HG03521 (cell line): ENCODE results near the gene TMEM200B.
"Not testable (repeated sequence)": the region's sequence is repeated elsewhere in the genome, so short reads cannot be mapped to it uniquely, and the experiment has no call there.

ENCODE experiments used
- ATAC-seq: cut with Tn5 transposase; IDR thresholded peaks from one replicate; pipeline ENCODE4 v1.9.1; 2021; ENCODE audit warnings: mild to moderate bottlenecking, moderate library complexity; ENCODE audit not compliant: unreplicated experiment

The TMEM200B gene

GRCh38 chr1:29123887-29124365 lies at the start of gene TMEM200B:
Gene TMEM200B, minus strand, starts transcription at chr1:29123903. Its CDS starts 2,075 bp downstream, at chr1:29121828.
- ATAC-seq: no peak

DNA sequence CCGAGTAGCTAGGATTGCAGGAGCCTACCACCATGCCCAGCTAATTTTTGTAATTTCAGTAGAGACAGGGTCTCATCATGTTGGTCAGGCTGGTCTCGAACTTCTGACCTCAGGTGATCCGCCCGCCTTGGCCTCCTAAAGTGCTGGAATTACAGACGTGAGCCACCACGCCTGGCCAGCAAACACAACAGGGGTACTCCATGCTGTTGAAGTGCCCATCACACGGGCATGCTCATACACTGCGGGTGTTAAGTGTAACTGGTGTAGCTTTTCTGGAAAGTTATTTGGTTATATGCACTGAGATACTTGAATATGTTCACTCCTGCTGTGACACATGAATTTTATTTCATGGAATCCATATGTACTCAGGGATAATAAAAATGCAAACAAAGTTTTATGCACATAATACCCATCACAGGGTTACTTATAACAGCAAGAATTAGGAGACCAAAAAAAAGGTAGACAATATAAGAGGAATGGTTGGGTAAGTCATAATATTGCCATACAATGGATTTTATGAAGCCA lies 48.8 kb upstream of the TMEM200B start:
- no peak for ATAC-seq

- ATAC-seq: no peak
Observed at GRCh38 chr1:29171521-29171920, 47.8 kb upstream of the TMEM200B start.

GRCh38 chr1:29171089-29171488 lies 47.4 kb upstream of the TMEM200B start:
- ATAC-seq: no peak

GRCh38 chr1:29169976-29170375 lies 46.3 kb upstream of the TMEM200B start:
- no peak for ATAC-seq

- ATAC-seq: no peak
Observed at GRCh38 chr1:29167904-29168303, 44.2 kb upstream of the TMEM200B start.

DNA sequence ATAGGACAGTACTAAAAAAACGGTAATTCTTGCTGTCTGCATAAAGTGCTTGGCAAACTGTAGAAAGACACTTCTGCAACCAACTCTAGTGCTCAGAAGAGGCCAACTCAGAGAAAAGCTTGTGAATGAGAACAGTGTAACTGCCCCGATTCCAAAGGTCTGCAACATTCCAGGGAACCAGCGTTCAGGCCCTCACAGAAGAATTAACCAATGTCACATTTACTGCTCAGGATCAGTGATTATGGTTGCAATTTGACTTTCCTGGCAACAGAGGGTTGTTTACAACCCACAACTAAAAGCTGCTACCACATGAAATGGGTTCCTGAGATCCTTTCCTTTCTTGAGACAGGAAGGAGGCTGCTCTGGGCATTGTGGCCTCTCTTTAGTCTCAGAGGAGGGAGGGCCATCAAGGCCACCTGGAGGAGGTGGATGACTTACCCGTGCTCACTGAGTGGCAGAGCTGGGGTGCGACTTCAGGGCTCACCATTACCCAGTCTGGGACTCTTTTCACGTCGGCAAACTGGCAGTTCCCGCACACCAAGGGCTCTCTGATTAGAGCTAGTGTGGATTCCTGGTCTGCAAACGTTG lies 42.7 kb upstream of the TMEM200B start:
- ATAC-seq: no peak

DNA sequence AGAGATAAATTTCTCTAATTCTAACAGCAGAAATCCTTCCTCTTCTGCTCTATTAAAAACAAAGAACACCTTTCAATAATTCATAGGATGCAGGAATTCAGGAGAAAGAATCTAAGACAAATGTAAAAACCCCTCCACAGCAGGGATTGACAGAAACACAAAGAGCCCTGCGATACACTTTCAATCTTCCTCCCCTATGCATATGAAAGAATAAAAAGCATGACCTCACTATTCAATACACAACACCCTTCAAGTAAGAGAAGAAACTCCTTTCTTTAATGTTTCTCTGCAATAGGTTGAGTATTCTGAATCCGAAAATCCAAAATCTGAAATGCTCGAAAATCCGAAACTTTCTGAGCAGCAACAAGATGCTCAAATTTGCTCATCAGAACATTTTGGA lies 40.9 kb upstream of the TMEM200B start:
- no peak for ATAC-seq

DNA sequence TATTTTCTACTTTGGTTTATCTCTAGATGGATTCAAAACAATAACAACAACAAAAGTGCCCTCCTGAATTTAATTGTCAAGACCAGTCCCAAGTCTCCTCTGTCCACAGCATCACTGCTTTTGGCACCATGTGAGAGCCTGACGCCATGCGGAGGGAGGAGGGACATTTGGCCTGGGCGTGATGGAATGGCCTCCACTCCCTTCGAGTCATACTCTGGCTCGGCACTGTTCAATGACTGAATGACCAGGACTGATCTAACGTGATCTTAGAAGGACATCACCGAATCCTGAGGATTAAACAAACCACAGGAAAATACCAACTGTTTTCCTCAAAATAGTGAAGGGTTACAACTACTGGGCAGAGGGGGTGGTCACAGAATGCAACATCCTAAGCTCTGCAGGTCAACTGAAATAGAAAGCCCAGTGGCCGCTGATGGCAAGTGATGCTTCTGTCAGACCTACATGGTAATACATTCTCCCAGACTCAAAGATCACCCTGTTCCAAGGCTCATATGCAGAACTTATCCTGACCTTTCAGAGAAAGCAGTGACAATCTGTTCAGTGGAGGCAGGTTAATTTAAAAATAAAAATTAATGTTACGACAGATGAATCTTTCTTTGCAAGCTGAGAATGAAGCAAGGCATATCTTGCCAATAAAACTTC lies 38.9 kb upstream of the TMEM200B start:
- ATAC-seq: no peak

GRCh38 chr1:29162025-29162424 lies 38.3 kb upstream of the TMEM200B start:
- ATAC-seq: no peak

- ATAC-seq: no peak
Observed at GRCh38 chr1:29159773-29160172, 36.1 kb upstream of the TMEM200B start.

DNA sequence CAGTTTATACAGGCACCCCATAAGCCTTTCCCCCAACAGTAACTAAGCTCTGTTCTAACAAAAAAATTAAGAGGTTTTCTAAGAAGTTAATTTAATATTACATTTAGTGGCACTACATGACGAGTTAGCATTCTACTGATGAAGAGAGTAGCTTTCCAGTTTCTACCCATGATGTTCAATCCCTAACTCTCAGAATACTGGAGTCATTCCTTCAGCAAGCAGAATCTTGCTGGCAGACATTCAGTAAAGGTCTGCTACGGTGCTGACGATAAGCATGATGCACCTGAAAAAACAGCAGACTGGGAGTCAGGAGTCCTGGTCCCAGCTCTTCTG lies 33.5 kb upstream of the TMEM200B start:
- ATAC-seq: no peak

DNA sequence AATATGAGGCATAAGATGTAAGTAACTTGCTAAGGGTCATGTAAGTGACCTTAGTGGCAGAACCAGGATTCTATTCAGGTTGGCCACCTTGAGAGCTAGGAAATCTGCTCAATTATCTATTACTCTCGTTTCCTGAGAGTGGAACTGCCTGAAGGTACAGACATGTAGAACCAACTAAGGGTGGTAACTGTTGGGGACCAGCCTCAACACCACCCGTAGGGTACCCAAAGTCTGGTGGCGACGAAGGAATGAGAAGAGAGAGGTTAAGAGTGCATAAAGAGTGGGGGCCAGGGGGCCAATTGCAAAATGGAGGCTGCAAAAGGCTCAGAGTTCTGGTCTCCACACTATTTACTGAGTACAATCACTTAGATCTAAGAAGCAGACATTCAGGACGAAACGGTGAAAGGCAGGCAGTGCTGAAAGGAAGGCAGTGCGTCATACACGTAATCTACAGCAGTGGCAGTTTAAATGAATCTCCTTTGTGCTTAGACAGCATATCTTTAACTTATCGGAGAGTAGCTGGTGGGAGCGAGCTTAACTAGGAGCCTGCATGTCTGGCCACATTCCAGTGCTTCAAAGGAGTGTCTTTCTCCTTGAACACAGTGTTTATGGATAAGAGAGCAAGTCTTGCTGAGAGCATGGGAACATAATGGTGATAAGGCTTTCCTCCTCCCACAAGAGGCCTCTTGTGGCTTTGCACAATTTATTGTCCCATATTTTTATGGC lies 33.0 kb upstream of the TMEM200B start:
- ATAC-seq: no peak

- no peak for ATAC-seq
Observed at GRCh38 chr1:29152046-29152805, 28.5 kb upstream of the TMEM200B start.

DNA sequence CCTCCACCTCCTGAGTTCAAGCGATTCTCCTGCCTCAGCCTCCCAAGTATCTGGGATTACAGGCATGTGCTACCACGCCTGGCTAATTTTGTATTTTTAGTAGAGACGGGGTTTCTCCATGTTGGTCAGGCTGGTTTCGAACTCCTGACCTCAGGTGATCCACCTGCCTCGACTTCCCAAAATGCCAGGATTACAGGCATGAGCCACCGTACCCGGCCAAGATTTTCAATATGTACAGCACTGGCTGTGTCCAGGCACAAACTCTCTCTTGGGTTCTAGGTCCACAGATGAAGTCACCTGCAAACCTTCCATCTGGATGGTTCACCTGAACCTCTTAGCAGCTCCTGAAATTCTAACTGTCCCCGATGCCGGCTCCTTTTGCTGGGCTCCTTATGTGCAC lies 26.6 kb upstream of the TMEM200B start:
- not testable (repeated sequence) for ATAC-seq

DNA sequence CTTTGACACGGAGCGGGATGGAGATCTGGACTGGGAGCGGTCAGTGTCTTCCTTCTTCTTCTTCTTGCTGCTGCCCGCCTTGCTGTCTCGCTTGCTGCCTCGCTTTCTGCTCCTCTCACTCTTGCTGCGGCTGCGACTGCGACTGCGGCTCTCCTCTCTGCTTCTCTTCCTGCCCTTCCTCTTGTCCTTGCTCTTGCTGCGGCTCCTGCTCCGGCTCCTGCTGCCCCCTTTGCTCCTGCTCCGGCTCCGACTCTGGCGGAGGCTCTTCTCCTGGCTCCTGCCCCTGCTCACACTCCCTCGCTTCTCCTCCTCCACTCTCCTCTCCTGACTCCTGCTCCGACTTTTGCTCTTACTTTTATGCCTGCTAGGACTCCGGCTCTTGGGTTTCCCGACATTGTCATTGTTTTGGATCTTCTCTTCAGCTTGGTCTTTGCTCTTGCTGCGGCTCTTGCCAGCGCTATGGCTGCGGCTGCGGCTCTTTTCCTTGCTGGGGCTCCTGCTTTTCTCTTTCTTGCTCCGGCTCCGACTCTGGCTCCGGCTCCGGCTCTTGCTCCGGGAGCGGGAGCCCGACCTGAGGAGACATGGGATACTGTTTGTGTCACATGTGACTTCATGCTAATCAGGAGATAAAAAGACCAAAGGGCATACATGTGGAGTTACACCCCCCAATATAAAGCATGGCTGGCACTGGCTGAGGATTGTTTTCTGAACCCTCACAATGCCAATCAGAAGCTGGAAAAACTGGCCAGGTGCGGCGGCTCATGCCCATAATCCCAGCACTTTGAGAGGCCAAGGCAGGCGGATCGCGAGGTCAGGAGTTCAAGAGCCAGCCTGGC lies 25.2 kb upstream of the TMEM200B start:
- no peak for ATAC-seq

DNA sequence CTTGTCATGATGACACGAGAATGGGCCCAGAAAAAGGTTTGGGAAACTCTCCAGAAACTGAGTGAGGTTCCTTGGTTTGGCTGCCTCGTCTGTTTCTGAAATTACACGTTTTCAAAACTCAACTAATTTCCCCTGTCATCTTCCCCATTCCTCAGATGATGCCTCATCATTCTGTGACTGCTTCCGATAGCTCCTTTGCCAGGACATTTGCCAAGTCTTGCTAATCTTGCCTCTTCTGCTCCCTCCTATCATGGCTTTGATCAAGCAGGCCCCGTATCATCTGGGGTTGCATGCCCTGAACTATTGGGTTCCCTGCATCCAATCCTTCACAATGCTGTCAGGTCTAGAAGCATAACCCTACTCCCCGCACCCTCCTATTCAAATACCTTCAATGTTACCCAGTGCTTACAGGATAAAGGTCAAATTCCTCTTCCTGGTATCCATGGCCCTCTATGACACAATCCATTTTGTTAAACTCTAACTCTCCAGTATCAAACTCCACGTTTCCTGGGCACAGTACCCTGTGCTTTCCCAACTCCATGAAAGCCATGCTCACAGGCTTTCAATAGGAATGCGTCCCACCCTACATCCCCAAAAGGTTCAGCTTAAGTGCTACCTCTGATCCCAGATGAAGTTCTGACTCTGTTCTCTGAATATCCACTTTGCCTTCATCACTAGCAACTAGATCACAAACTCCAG lies 22.2 kb upstream of the TMEM200B start:
- ATAC-seq: no peak

GRCh38 chr1:29144178-29144577 lies 20.5 kb upstream of the TMEM200B start:
- ATAC-seq: no peak

GRCh38 chr1:29142714-29143113 lies 19.0 kb upstream of the TMEM200B start:
- ATAC-seq: no peak
